HEK293 (cell line): ENCODE measurements around the gene ERH.

Experiments
- CTCF ChIA-PET: fragments of 350-600 bp; formaldehyde crosslinking; extraction: SDS; loops from one replicate; lab custom pipeline; 2021; ENCODE audit warnings: antibody characterized with exemption; lab: Yijun Ruan, JAX
- POLR2A ChIA-PET: fragments of 300-600 bp; formaldehyde crosslinking; extraction: SDS; loops from one replicate; lab custom pipeline; 2020; ENCODE audit warnings: antibody characterized with exemption, inconsistent platforms; lab: Yijun Ruan, JAX
- H3K27ac ChIP-seq: fragments of 200-500 bp; sonication (Bioruptor generic); 2 replicates; pipeline ENCODE4 v1.5.1; 2014; ENCODE audit warnings: low read depth, low read length, control low read depth, inconsistent platforms; ENCODE audit errors: extremely low read depth
- H3K36me3 ChIP-seq, 2 experiments: fragments of 200-500 bp in 1 of 2; sonication (Bioruptor generic) in 1 of 2; 1 replicate in 1 of 2; 2 replicates in 1 of 2; pipeline ENCODE4 v1.5.1; 2014 to 2017; ENCODE audit warnings: inconsistent platforms in 2 of 2, low read length in 2 of 2; ENCODE audit not compliant: control insufficient read depth in 2 of 2, insufficient read depth in 1 of 2
- H3K4me1 ChIP-seq: fragments of 200-500 bp; sonication (Bioruptor generic); 2 replicates; pipeline ENCODE4 v1.5.1; 2014; ENCODE audit warnings: mild to moderate bottlenecking, low read length, inconsistent platforms; ENCODE audit not compliant: control insufficient read depth, insufficient read depth
- H3K4me3 ChIP-seq: 2 replicates; pipeline ENCODE4 v1.5.1; 2011; ENCODE audit warnings: low read depth, mild to moderate bottlenecking, control low read depth, low read length, moderate library complexity
- H3K9me3 ChIP-seq: fragments of 200-500 bp; sonication (Bioruptor generic); 2 replicates; pipeline ENCODE4 v1.5.1; 2014; ENCODE audit warnings: low read depth, low read length, inconsistent platforms; ENCODE audit not compliant: control insufficient read depth, insufficient read depth
- BCL11A ChIP-seq: fragments of 450-650 bp; formaldehyde crosslinking; IDR thresholded peaks from 2 replicates; pipeline ENCODE4 v1.5.1; 2016; ENCODE audit warnings: low read depth, missing biosample characterization, missing genetic modification characterization
- GFI1B ChIP-seq: fragments of 450-650 bp; formaldehyde crosslinking; IDR thresholded peaks from 2 replicates; pipeline ENCODE4 v1.5.1; 2016; ENCODE audit warnings: missing biosample characterization, missing genetic modification characterization
- GLI4 ChIP-seq: fragments of 450-650 bp; formaldehyde crosslinking; IDR thresholded peaks from 2 replicates; pipeline ENCODE4 v1.5.1; 2016; ENCODE audit warnings: missing biosample characterization, missing genetic modification characterization
- SP7 ChIP-seq: fragments of 450-650 bp; formaldehyde crosslinking; IDR thresholded peaks from 2 replicates; pipeline ENCODE4 v1.5.1; 2016; ENCODE audit warnings: missing biosample characterization, missing genetic modification characterization
- ZFP37 ChIP-seq: fragments of 450-650 bp; formaldehyde crosslinking; IDR thresholded peaks from 2 replicates; pipeline ENCODE4 v1.5.1; 2016; ENCODE audit warnings: missing biosample characterization, missing genetic modification characterization
- ZNF366 ChIP-seq: fragments of 450-650 bp; formaldehyde crosslinking; conservative IDR thresholded peaks from 2 replicates; pipeline ENCODE4 v1.5.1; 2016; ENCODE audit warnings: missing biosample characterization, missing genetic modification characterization
- ZNF510 ChIP-seq: fragments of 450-650 bp; formaldehyde crosslinking; IDR thresholded peaks from 2 replicates; pipeline ENCODE4 v1.5.1; 2018; ENCODE audit warnings: mild to moderate bottlenecking, missing genetic modification characterization, missing biosample characterization; ENCODE audit not compliant: insufficient replicate concordance
- ZNF664 ChIP-seq: fragments of 450-650 bp; formaldehyde crosslinking; IDR thresholded peaks from 2 replicates; pipeline ENCODE4 v1.5.1; 2016; ENCODE audit warnings: missing biosample characterization, missing genetic modification characterization
- TF ChIP-seq, protein P1 (sequence below): fragments of 450-650 bp; formaldehyde crosslinking; IDR thresholded peaks from 2 replicates; pipeline ENCODE4 v1.5.1; 2017; ENCODE audit warnings: missing biosample characterization, missing genetic modification characterization
- TF ChIP-seq, protein P2 (sequence below): fragments of 450-650 bp; formaldehyde crosslinking; IDR thresholded peaks from 2 replicates; pipeline ENCODE4 v1.5.1; 2016; ENCODE audit warnings: missing biosample characterization, missing genetic modification characterization
- TF ChIP-seq, protein P3 (sequence below): fragments of 450-650 bp; formaldehyde crosslinking; IDR thresholded peaks from 2 replicates; pipeline ENCODE4 v1.5.1; 2016; ENCODE audit warnings: missing biosample characterization, missing genetic modification characterization
- TF ChIP-seq, protein P4 (sequence below): fragments of 450-650 bp; formaldehyde crosslinking; IDR thresholded peaks from 2 replicates; pipeline ENCODE4 v1.5.1; 2016; ENCODE audit warnings: missing biosample characterization, missing genetic modification characterization, borderline replicate concordance

ERH gene

DNA sequence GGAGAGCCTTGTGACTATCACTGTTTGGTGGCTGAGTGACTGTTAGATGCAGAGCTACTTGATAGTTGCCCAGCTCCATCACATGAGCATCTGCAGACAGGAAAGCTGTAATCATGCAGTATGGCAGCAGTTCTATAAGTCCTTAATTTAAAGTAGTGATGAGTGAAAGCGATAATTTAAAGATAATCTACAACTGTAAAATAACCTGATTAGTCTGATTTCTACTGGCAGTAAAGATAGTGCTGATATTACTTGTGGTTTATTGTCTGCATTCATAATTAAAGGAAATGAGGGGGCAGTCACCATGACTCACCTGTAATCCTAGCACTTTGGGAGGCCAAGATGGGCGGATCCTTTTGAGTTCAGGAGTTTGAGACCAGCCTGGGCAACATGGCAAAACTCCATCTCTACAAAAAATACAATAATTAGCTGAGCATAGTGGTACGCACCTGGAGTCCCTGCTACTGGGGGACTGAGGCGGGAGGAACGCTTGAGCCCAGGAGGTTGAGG lies 45.3 kb upstream of the ERH start:
- Histone ChIP-seq H3K4me1 (no peaks in the 10 kb centered on the region; the same call in 1 of the 2 replicates), H3K27ac (no peak overlapping the region), H3K9me3 (no peaks in the 10 kb centered on the region), H3K4me3 (no peak overlapping the region), H3K36me3 (peaks cover 4 to 12% of the 10 kb centered on the region in 2 experiments)
- ChIA-PET CTCF (interaction anchor here (0.7 to 2.0 kb wide), 2 partner anchors 145 to 201 kb away, joined by 4 to 6 read pairs; no protein-coding TSS in a partner anchor), POLR2A (no interaction called here)
- TF ChIP-seq, protein P1, sequence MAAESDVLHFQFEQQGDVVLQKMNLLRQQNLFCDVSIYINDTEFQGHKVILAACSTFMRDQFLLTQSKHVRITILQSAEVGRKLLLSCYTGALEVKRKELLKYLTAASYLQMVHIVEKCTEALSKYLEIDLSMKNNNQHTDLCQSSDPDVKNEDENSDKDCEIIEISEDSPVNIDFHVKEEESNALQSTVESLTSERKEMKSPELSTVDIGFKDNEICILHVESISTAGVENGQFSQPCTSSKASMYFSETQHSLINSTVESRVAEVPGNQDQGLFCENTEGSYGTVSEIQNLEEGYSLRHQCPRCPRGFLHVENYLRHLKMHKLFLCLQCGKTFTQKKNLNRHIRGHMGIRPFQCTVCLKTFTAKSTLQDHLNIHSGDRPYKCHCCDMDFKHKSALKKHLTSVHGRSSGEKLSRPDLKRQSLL (tag by site-specific recombination) = no peak
- TF ChIP-seq SP7 (tag by site-specific recombination) (peak; percentile 97), ZNF664 (0 out of 2 replicates have a peak, but pooled peaks have one; percentile 10), GFI1B (tag by site-specific recombination) (no peak), ZNF366 (tag by site-specific recombination) (0 out of 2 replicates have a peak, but pooled peaks have one; percentile 18)
- TF ChIP-seq, protein P2, sequence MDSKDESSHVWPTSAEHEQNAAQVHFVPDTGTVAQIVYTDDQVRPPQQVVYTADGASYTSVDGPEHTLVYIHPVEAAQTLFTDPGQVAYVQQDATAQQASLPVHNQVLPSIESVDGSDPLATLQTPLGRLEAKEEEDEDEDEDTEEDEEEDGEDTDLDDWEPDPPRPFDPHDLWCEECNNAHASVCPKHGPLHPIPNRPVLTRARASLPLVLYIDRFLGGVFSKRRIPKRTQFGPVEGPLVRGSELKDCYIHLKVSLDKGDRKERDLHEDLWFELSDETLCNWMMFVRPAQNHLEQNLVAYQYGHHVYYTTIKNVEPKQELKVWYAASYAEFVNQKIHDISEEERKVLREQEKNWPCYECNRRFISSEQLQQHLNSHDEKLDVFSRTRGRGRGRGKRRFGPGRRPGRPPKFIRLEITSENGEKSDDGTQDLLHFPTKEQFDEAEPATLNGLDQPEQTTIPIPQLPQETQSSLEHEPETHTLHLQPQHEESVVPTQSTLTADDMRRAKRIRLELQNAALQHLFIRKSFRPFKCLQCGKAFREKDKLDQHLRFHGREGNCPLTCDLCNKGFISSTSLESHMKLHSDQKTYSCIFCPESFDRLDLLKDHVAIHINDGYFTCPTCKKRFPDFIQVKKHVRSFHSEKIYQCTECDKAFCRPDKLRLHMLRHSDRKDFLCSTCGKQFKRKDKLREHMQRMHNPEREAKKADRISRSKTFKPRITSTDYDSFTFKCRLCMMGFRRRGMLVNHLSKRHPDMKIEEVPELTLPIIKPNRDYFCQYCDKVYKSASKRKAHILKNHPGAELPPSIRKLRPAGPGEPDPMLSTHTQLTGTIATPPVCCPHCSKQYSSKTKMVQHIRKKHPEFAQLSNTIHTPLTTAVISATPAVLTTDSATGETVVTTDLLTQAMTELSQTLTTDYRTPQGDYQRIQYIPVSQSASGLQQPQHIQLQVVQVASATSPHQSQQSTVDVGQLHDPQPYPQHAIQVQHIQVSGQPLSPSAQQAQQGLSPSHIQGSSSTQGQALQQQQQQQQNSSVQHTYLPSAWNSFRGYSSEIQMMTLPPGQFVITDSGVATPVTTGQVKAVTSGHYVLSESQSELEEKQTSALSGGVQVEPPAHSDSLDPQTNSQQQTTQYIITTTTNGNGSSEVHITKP = 0 out of 2 replicates have a peak, but pooled peaks have one; percentile 19

DNA sequence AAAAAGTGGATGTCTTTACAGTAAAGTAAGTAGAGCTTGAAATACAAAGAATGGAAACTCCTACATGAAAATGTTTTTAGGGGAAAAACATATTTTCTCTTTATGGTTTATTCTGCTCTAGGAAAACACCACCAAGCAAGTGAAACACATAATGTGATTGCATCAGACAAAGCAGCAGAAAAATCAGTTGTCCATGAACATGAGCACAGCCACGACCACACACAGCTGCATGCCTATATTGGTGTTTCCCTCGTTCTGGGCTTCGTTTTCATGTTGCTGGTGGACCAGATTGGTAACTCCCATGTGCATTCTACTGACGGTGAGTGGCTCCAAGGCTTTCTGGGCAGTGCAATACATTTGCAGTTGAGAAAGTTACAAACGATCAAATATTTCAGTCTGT lies 43.8 kb upstream of the ERH start:
- H3K9me3 ChIP-seq = no peaks in the 10 kb centered on the region
- H3K36me3 ChIP-seq = peaks cover 4 to 12% of the 10 kb centered on the region in 2 experiments
- H3K4me3 ChIP-seq = no peak overlapping the region
- POLR2A ChIA-PET = no interaction called here
- TF ChIP-seq ZNF510 (tag by site-specific recombination) (no peak), BCL11A (tag by site-specific recombination) (no peak), GLI4 (tag by site-specific recombination) (no peak)
- TF ChIP-seq, protein P2 = peak; percentile 73
- TF ChIP-seq, all 188 proteins: peak for 1
- CTCF ChIA-PET = interaction anchor here (0.6 to 2.0 kb wide), 3 partner anchors 18 to 505 kb away, joined by 3 to 6 read pairs (median 5); no protein-coding TSS in a partner anchor
- no peak overlapping the region for H3K27ac ChIP-seq
- no peaks in the 10 kb centered on the region; the same call in 1 of the 2 replicates for H3K4me1 ChIP-seq

DNA sequence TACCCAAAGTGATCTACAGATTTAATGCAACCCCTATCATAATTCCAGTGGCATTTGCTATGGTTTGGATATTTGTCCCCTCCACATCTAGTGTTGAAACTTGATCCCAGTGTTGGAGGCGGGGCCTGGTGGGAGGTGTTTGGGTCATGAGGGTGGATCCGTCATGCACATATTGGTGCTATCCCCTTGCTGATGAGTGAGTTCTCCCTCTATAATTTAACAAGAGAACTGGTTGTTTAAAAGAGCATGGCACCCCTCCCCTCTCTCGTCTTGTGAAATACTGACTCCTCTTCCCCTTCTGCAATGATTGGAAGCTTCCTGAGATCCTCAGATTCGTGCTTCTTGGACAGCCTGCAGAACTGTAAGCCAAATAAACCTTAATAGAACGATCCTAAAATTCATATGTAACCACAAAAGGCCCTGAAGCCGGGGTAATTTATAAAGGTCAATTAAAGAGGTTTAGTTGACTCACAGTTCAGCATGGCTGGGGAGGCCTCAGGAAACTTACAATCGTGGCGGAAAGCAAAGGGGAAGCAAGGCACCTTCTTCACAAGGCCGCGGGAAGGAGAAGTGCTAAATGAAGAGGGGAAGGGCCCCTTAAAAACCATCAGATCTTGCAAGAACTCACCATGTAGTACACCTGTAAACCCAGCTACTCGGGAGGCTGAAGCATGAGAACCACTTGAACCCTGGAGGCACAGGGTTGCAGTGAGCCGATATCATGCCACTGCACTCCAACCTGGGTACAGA lies 41.6 kb upstream of the ERH start:
- H3K27ac ChIP-seq = no peak overlapping the region
- no peak overlapping the region for H3K4me3 ChIP-seq
- peaks cover 4 to 11% of the 10 kb centered on the region in 2 experiments for H3K36me3 ChIP-seq
- CTCF ChIA-PET = interaction anchor here (0.5 to 1.2 kb wide), 2 partner anchors 35 to 1277 kb away, joined by 3 to 4 read pairs; no protein-coding TSS in a partner anchor
- no peaks in the 10 kb centered on the region; the same call in 1 of the 2 replicates for H3K4me1 ChIP-seq
- H3K9me3 ChIP-seq = no peaks in the 10 kb centered on the region
- POLR2A ChIA-PET = no interaction called here
- no peak for TF ChIP-seq ZFP37
- TF ChIP-seq, protein P3, sequence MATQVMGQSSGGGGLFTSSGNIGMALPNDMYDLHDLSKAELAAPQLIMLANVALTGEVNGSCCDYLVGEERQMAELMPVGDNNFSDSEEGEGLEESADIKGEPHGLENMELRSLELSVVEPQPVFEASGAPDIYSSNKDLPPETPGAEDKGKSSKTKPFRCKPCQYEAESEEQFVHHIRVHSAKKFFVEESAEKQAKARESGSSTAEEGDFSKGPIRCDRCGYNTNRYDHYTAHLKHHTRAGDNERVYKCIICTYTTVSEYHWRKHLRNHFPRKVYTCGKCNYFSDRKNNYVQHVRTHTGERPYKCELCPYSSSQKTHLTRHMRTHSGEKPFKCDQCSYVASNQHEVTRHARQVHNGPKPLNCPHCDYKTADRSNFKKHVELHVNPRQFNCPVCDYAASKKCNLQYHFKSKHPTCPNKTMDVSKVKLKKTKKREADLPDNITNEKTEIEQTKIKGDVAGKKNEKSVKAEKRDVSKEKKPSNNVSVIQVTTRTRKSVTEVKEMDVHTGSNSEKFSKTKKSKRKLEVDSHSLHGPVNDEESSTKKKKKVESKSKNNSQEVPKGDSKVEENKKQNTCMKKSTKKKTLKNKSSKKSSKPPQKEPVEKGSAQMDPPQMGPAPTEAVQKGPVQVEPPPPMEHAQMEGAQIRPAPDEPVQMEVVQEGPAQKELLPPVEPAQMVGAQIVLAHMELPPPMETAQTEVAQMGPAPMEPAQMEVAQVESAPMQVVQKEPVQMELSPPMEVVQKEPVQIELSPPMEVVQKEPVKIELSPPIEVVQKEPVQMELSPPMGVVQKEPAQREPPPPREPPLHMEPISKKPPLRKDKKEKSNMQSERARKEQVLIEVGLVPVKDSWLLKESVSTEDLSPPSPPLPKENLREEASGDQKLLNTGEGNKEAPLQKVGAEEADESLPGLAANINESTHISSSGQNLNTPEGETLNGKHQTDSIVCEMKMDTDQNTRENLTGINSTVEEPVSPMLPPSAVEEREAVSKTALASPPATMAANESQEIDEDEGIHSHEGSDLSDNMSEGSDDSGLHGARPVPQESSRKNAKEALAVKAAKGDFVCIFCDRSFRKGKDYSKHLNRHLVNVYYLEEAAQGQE (tag by site-specific recombination) = no peak
- TF ChIP-seq, protein P4, sequence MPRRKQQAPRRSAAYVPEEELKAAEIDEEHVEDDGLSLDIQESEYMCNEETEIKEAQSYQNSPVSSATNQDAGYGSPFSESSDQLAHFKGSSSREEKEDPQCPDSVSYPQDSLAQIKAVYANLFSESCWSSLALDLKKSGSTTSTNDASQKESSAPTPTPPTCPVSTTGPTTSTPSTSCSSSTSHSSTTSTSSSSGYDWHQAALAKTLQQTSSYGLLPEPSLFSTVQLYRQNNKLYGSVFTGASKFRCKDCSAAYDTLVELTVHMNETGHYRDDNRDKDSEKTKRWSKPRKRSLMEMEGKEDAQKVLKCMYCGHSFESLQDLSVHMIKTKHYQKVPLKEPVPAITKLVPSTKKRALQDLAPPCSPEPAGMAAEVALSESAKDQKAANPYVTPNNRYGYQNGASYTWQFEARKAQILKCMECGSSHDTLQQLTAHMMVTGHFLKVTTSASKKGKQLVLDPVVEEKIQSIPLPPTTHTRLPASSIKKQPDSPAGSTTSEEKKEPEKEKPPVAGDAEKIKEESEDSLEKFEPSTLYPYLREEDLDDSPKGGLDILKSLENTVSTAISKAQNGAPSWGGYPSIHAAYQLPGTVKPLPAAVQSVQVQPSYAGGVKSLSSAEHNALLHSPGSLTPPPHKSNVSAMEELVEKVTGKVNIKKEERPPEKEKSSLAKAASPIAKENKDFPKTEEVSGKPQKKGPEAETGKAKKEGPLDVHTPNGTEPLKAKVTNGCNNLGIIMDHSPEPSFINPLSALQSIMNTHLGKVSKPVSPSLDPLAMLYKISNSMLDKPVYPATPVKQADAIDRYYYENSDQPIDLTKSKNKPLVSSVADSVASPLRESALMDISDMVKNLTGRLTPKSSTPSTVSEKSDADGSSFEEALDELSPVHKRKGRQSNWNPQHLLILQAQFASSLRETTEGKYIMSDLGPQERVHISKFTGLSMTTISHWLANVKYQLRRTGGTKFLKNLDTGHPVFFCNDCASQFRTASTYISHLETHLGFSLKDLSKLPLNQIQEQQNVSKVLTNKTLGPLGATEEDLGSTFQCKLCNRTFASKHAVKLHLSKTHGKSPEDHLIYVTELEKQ (tag by site-specific recombination) = no peak
